IMR-90 (cell line): ENCODE results near the gene TMC1. TPM values are rescaled to one million over a fixed set of nuclear protein-coding genes. Genes with fewer than 3 reads are reported as not detected.

ENCODE experiments used
- ATAC-seq: fragments of 200-7000 bp; cut with Tn5 transposase; 2 replicates; pipeline ENCODE4 v1.9.1; 2020; ENCODE audit warnings: low read depth, mild to moderate bottlenecking, moderate library complexity
- BruUV-seq: library from RNA; stranded (reverse); fragments of 400-500 nt; replicated peaks from 2 replicates; lab custom pipeline; 2021; lab: Mats Ljungman, UMichigan
- CTCF ChIA-PET: fragments of 300-600 bp; formaldehyde crosslinking; extraction: SDS; loops from one replicate; lab custom pipeline; 2021; ENCODE audit warnings: antibody characterized with exemption; lab: Yijun Ruan, JAX
- POLR2A ChIA-PET: fragments of 300-600 bp; sonication (Branson Sonifier 250); formaldehyde crosslinking; loops from one replicate; lab custom pipeline; 2022; ENCODE audit warnings: antibody characterized with exemption; ENCODE audit not compliant: unreplicated experiment; lab: Charles Lee
- DNase-seq: peaks from one replicate; pipeline ENCODE4 v3.0.0; 2013
- H2AFZ ChIP-seq: replicated peaks from 2 replicates; pipeline ENCODE3; 2013; ENCODE audit warnings: low read length, mild to moderate bottlenecking; ENCODE audit not compliant: poor library complexity
- H2AK5ac ChIP-seq: 2 replicates; pipeline ENCODE4 v1.6.1; 2013; ENCODE audit warnings: low read depth, low read length, inconsistent platforms
- H2AK9ac ChIP-seq: replicated peaks from 2 replicates; pipeline ENCODE3; 2013; ENCODE audit warnings: mild to moderate bottlenecking, low read depth, low read length, moderate library complexity; ENCODE audit not compliant: poor library complexity
- H2BK120ac ChIP-seq: 2 replicates; pipeline ENCODE4 v1.6.1; 2013; ENCODE audit warnings: low read depth, low read length, inconsistent platforms
- H2BK15ac ChIP-seq: 3 replicates; pipeline ENCODE4 v1.6.1; 2013; ENCODE audit warnings: low read depth, low read length, inconsistent platforms
- H2BK20ac ChIP-seq: 2 replicates; pipeline ENCODE4 v1.6.1; 2013; ENCODE audit warnings: low read depth, mild to moderate bottlenecking, inconsistent platforms, low read length, moderate library complexity
- H2BK5ac ChIP-seq: 2 replicates; pipeline ENCODE4 v1.6.1; 2013; ENCODE audit warnings: mild to moderate bottlenecking, low read depth, low read length, inconsistent platforms; ENCODE audit not compliant: poor library complexity, severe bottlenecking
- H3K14ac ChIP-seq: replicated peaks from 2 replicates; pipeline ENCODE4 v1.6.1; 2013; ENCODE audit warnings: low read depth, low read length, inconsistent platforms
- H3K18ac ChIP-seq: 2 replicates; pipeline ENCODE4 v1.6.1; 2013; ENCODE audit warnings: low read depth, low read length, control low read depth
- H3K23ac ChIP-seq: 2 replicates; pipeline ENCODE4 v1.6.1; 2013; ENCODE audit warnings: low read depth, low read length, inconsistent platforms
- H3K27ac ChIP-seq: 2 replicates; pipeline ENCODE4 v1.5.1; 2013; ENCODE audit warnings: mild to moderate bottlenecking, control low read depth, low read length; ENCODE audit not compliant: insufficient read depth
- H3K27me3 ChIP-seq: 2 replicates; pipeline ENCODE4 v1.6.1; 2013; ENCODE audit warnings: low read length; ENCODE audit not compliant: control insufficient read depth, insufficient read depth
- H3K36me3 ChIP-seq: 2 replicates; pipeline ENCODE4 v1.6.1; 2013; ENCODE audit warnings: low read length, mixed read lengths; ENCODE audit not compliant: control insufficient read depth, insufficient read depth
- H3K4ac ChIP-seq: 2 replicates; pipeline ENCODE4 v1.6.1; 2013; ENCODE audit warnings: low read depth, low read length, inconsistent platforms
- H3K4me1 ChIP-seq: 2 replicates; pipeline ENCODE4 v1.6.1; 2013; ENCODE audit warnings: low read length, mixed read lengths; ENCODE audit not compliant: control insufficient read depth, insufficient read depth
- H3K4me2 ChIP-seq: 2 replicates; pipeline ENCODE4 v1.6.1; 2013; ENCODE audit warnings: low read depth, mild to moderate bottlenecking, control low read depth, low read length, moderate library complexity
- H3K4me3 ChIP-seq: 2 replicates; pipeline ENCODE4 v1.5.1; 2013; ENCODE audit warnings: low read depth, mild to moderate bottlenecking, control low read depth, low read length, moderate library complexity; ENCODE audit not compliant: insufficient read depth
- H3K56ac ChIP-seq: 2 replicates; pipeline ENCODE4 v1.6.1; 2013; ENCODE audit warnings: low read length, inconsistent platforms; ENCODE audit not compliant: insufficient read depth; ENCODE audit errors: extremely low read depth
- H3K79me1 ChIP-seq, 2 experiments: 2 replicates each; pipeline ENCODE4 v1.6.1; 2013; ENCODE audit warnings: low read length in 2 of 2, inconsistent platforms in 1 of 2, low read depth in 1 of 2
- H3K9ac ChIP-seq: 2 replicates; pipeline ENCODE4 v1.6.1; 2013; ENCODE audit warnings: low read depth, low read length, control low read depth
- H3K9me1 ChIP-seq: 2 replicates; pipeline ENCODE4 v1.6.1; 2013; ENCODE audit warnings: low read length, inconsistent platforms; ENCODE audit not compliant: insufficient read depth
- H3K9me3 ChIP-seq: 2 replicates; pipeline ENCODE4 v1.6.1; 2013; ENCODE audit warnings: low read length; ENCODE audit not compliant: control insufficient read depth, insufficient read depth
- H4K20me1 ChIP-seq: 2 replicates; pipeline ENCODE4 v1.6.1; 2013; ENCODE audit warnings: low read length, inconsistent platforms; ENCODE audit not compliant: insufficient read depth
- H4K5ac ChIP-seq: 2 replicates; pipeline ENCODE4 v1.6.1; 2013; ENCODE audit warnings: mild to moderate bottlenecking, low read depth, low read length, control low read depth
- H4K8ac ChIP-seq, 2 experiments: 2 replicates each; pipeline ENCODE4 v1.6.1; 2013; ENCODE audit warnings: low read depth in 2 of 2, low read length in 2 of 2, control low read depth in 1 of 2, inconsistent platforms in 1 of 2
- H4K91ac ChIP-seq: 2 replicates; pipeline ENCODE4 v1.6.1; 2013; ENCODE audit warnings: low read depth, low read length, inconsistent platforms; ENCODE audit not compliant: insufficient read depth
- BHLHE40 ChIP-seq: fragments of 150-350 bp; IDR thresholded peaks from 2 replicates; pipeline ENCODE4 v1.6.1; 2016; ENCODE audit warnings: mild to moderate bottlenecking, low read depth, low read length
- CEBPB ChIP-seq: IDR thresholded peaks from 2 replicates; pipeline ENCODE4 v1.6.1; 2012; ENCODE audit warnings: low read depth, low read length, improper control_type of control experiment
- CHD1 ChIP-seq: IDR thresholded peaks from 2 replicates; pipeline ENCODE4 v1.6.1; 2012; ENCODE audit warnings: low read depth, low read length, improper control_type of control experiment
- CTCF ChIP-seq: conservative IDR thresholded peaks from 2 replicates; pipeline ENCODE4 v1.5.1; 2012; ENCODE audit warnings: mild to moderate bottlenecking, low read depth, low read length, improper control_type of control experiment
- ELK1 ChIP-seq: fragments of 150-350 bp; IDR thresholded peaks from 2 replicates; pipeline ENCODE4 v1.6.1; 2016; ENCODE audit warnings: low read depth, mild to moderate bottlenecking, low read length, moderate library complexity, borderline replicate concordance
- FOS ChIP-seq: fragments of 150-350 bp; IDR thresholded peaks from 2 replicates; pipeline ENCODE4 v1.6.1; 2016; ENCODE audit warnings: low read depth, low read length
- MAZ ChIP-seq: IDR thresholded peaks from 2 replicates; pipeline ENCODE4 v1.6.1; 2012; ENCODE audit warnings: low read depth, mild to moderate bottlenecking, low read length, improper control_type of control experiment, moderate library complexity, borderline replicate concordance
- MXI1 ChIP-seq: IDR thresholded peaks from 2 replicates; pipeline ENCODE4 v1.6.1; 2012; ENCODE audit warnings: low read depth, mild to moderate bottlenecking, low read length, moderate library complexity, borderline replicate concordance
- NFE2L2 ChIP-seq: fragments of 150-350 bp; IDR thresholded peaks from 2 replicates; pipeline ENCODE4 v1.6.1; 2016; ENCODE audit warnings: low read depth, mild to moderate bottlenecking, low read length
- POLR2A ChIP-seq: IDR thresholded peaks from 2 replicates; pipeline ENCODE4 v1.6.1; 2012; ENCODE audit warnings: mild to moderate bottlenecking, low read depth, low read length
- RAD21 ChIP-seq: IDR thresholded peaks from 2 replicates; pipeline ENCODE4 v1.6.1; 2012; ENCODE audit warnings: low read length, improper control_type of control experiment
- RCOR1 ChIP-seq: IDR thresholded peaks from 2 replicates; pipeline ENCODE4 v1.6.1; 2012; ENCODE audit warnings: mild to moderate bottlenecking, low read length, improper control_type of control experiment; ENCODE audit not compliant: insufficient replicate concordance
- RFX5 ChIP-seq: IDR thresholded peaks from 2 replicates; pipeline ENCODE4 v1.8.0; 2012; ENCODE audit warnings: low read depth, mild to moderate bottlenecking, low read length, moderate library complexity
- SMC3 ChIP-seq: fragments of 150-350 bp; IDR thresholded peaks from 2 replicates; pipeline ENCODE4 v1.6.1; 2016; ENCODE audit warnings: low read depth, mild to moderate bottlenecking, antibody characterized with exemption, low read length, moderate library complexity
- USF2 ChIP-seq: fragments of 150-350 bp; IDR thresholded peaks from 2 replicates; pipeline ENCODE4 v1.6.1; 2017; ENCODE audit warnings: mild to moderate bottlenecking, antibody characterized with exemption, low read length, low read depth
- dilution Hi-C: fragments of 300-500 bp; cut with HindIII; formaldehyde crosslinking; loops from one replicate; pipeline ENCODE4 v1.14.3; 2018; ENCODE audit warnings: low sequenced_read_pairs; ENCODE audit not compliant: unreplicated experiment
- in situ Hi-C: fragments of 300-500 bp; cut with MboI; formaldehyde crosslinking; loops from 3 replicates; pipeline ENCODE4 v1.14.3; 2019; ENCODE audit warnings: low sequenced_read_pairs, inconsistent platforms, mixed read lengths
- intact Hi-C: fragments of 100-400 bp; cut with micrococcal nuclease; formaldehyde crosslinking; loops from 2 replicates; pipeline ENCODE4 v1.10.0; 2022
- polyA plus RNA-seq, 3 experiments: library from polyadenylated mRNA; depleted of rRNA; stranded (reverse); fragments of >200 nt; gene quantifications; 2 replicates each; pipeline ENCODE4 v1.2.3, GENCODE V29; 2012; ENCODE audit warnings: low replicate concordance in 1 of 3
- total RNA-seq: library from RNA; depleted of rRNA; stranded (reverse); fragments of >200 nt; gene quantifications from 2 replicates; pipeline ENCODE4 v1.2.3, GENCODE V29; 2012

TMC1 gene
- total and polyA plus RNA-seq, 2 of the 4 experiments (the other 2 are of a cell fraction), result not detected

GRCh38 chr9:72691671-72692070 is 170.3 kb downstream of the TMC1 start:
- no TSS peak for BruUV-seq
- CTCF ChIA-PET, result no interaction called here
- H2BK5ac ChIP-seq, result no peak overlapping the region
- no peak overlapping the region for H2BK120ac ChIP-seq
- H2AK5ac ChIP-seq, result no peak overlapping the region
- no peak overlapping the region for H3K4me3 ChIP-seq
- dilution Hi-C loops (no loop called here), intact Hi-C loops (no loop called here), in situ Hi-C loops (no loop called here)
- no peaks in the 10 kb centered on the region for H3K4me1 ChIP-seq
- no peak for DNase-seq
- H2AFZ ChIP-seq, result no peak overlapping the region
- H4K91ac ChIP-seq, result no peak overlapping the region
- POLR2A ChIA-PET, result no interaction called here
- no peak overlapping the region for H3K4me2 ChIP-seq
- TF ChIP-seq RFX5 (no peak), RAD21 (no peak), POLR2A (no peak), ELK1 (no peak), BHLHE40 (no peak), USF2 (no peak), RCOR1 (no peak), CHD1 (no peak), CTCF (no peak), SMC3 (no peak), MXI1 (no peak), CEBPB (no peak), FOS (no peak), NFE2L2 (no peak), MAZ (no peak)
- no peak overlapping the region for H3K27ac ChIP-seq
- no peaks in the 10 kb centered on the region for H4K20me1 ChIP-seq
- no peak overlapping the region for H4K5ac ChIP-seq
- H3K9me3 ChIP-seq, result no peaks in the 10 kb centered on the region
- no peak overlapping the region for H3K9ac ChIP-seq
- no peaks in the 10 kb centered on the region for H3K9me1 ChIP-seq
- H3K27me3 ChIP-seq, result no peaks in the 10 kb centered on the region
- no peak overlapping the region for H2AK9ac ChIP-seq
- H2BK15ac ChIP-seq, result no peak overlapping the region
- H3K23ac ChIP-seq, result no peak overlapping the region
- no peaks in the 10 kb centered on the region for H3K36me3 ChIP-seq
- ATAC-seq, result no peak
- H3K56ac ChIP-seq, result no peak overlapping the region
- H3K18ac ChIP-seq, result no peak overlapping the region
- no peak overlapping the region for H4K8ac ChIP-seq
- H3K14ac ChIP-seq, result no peak overlapping the region
- no peak overlapping the region for H3K4ac ChIP-seq
- no peaks in the 10 kb centered on the region for H3K79me1 ChIP-seq
- no peak overlapping the region for H2BK20ac ChIP-seq
